SK-N-SH treated with all-trans-retinoic acid at 6 μM for 48 hours (cell line): ENCODE results near the gene VSTM4.

Source experiments
- ATAC-seq: fragments of 200-7000 bp; cut with Tn5 transposase; 3 replicates; pipeline ENCODE4 v1.9.1; 2020; ENCODE audit warnings: mild to moderate bottlenecking, moderate library complexity
- BACH2 ChIP-seq: fragments of 250-450 bp; sonication (Bioruptor Pico); IDR thresholded peaks from 2 replicates; pipeline ENCODE4 v1.9.0; 2021; ENCODE audit warnings: mild to moderate bottlenecking, borderline replicate concordance
- CREB5 ChIP-seq: fragments of 250-450 bp; sonication (Bioruptor Pico); IDR thresholded peaks from 2 replicates; pipeline ENCODE4 v1.5.1; 2020; ENCODE audit warnings: low read depth, mild to moderate bottlenecking, moderate library complexity
- CSDC2 ChIP-seq: fragments of 250-450 bp; sonication (Bioruptor Pico); IDR thresholded peaks from 2 replicates; pipeline ENCODE4 v1.5.0; 2020; ENCODE audit warnings: mild to moderate bottlenecking, moderate library complexity
- CSRNP3 ChIP-seq: fragments of 250-450 bp; sonication (Bioruptor Pico); IDR thresholded peaks from 2 replicates; pipeline ENCODE4 v1.5.1; 2021; ENCODE audit warnings: mild to moderate bottlenecking, moderate library complexity
- ESRRG ChIP-seq: fragments of 250-450 bp; sonication (Bioruptor Pico); IDR thresholded peaks from 2 replicates; pipeline ENCODE4 v1.6.1; 2021; ENCODE audit warnings: mild to moderate bottlenecking
- GLIS3 ChIP-seq: fragments of 250-450 bp; sonication (Bioruptor Pico); IDR thresholded peaks from 2 replicates; pipeline ENCODE4 v1.5.0; 2020; ENCODE audit warnings: mild to moderate bottlenecking, moderate library complexity
- OSR1 ChIP-seq: fragments of 250-450 bp; sonication (Bioruptor Pico); IDR thresholded peaks from 2 replicates; pipeline ENCODE4 v1.8.0; 2022; ENCODE audit warnings: moderate library complexity, mild to moderate bottlenecking, inconsistent platforms
- PATZ1 ChIP-seq: fragments of 250-450 bp; sonication (Bioruptor Pico); IDR thresholded peaks from 2 replicates; pipeline ENCODE4 v1.8.0; 2020; ENCODE audit warnings: mild to moderate bottlenecking, moderate library complexity, borderline replicate concordance
- POU6F1 ChIP-seq: fragments of 250-450 bp; sonication (Bioruptor Pico); IDR thresholded peaks from 2 replicates; pipeline ENCODE4 v1.8.0; 2021; ENCODE audit warnings: low read depth, mild to moderate bottlenecking, moderate library complexity, borderline replicate concordance
- PPARA ChIP-seq: fragments of 250-450 bp; sonication (Bioruptor Pico); IDR thresholded peaks from 2 replicates; pipeline ENCODE4 v1.5.0; 2020; ENCODE audit warnings: mild to moderate bottlenecking, borderline replicate concordance
- SNAI2 ChIP-seq: fragments of 250-450 bp; sonication (Bioruptor Pico); IDR thresholded peaks from 2 replicates; pipeline ENCODE4 v1.5.0; 2020; ENCODE audit warnings: mild to moderate bottlenecking, moderate library complexity
- TCF4 ChIP-seq: fragments of 250-450 bp; sonication (Bioruptor Pico); IDR thresholded peaks from 2 replicates; pipeline ENCODE4 v1.8.0; 2021; ENCODE audit warnings: mild to moderate bottlenecking, moderate library complexity, borderline replicate concordance
- TOX ChIP-seq: fragments of 250-450 bp; sonication (Bioruptor Pico); IDR thresholded peaks from 2 replicates; pipeline ENCODE4 v1.8.0; 2021; ENCODE audit warnings: mild to moderate bottlenecking, moderate library complexity, borderline replicate concordance
- ZFP3 ChIP-seq: fragments of 250-450 bp; sonication (Bioruptor Pico); IDR thresholded peaks from 2 replicates; pipeline ENCODE4 v1.5.0; 2020; ENCODE audit warnings: mild to moderate bottlenecking, moderate library complexity
- ZFP30 ChIP-seq: fragments of 450-650 bp; formaldehyde crosslinking; IDR thresholded peaks from 2 replicates; pipeline ENCODE4 v1.5.0; 2022; ENCODE audit warnings: mild to moderate bottlenecking, moderate library complexity
- ZNF565 ChIP-seq: fragments of 450-650 bp; formaldehyde crosslinking; conservative IDR thresholded peaks from 2 replicates; pipeline ENCODE4 v1.5.0; 2020; ENCODE audit warnings: low read depth, mild to moderate bottlenecking, moderate library complexity
- ZNF70 ChIP-seq: fragments of 450-650 bp; formaldehyde crosslinking; IDR thresholded peaks from 2 replicates; pipeline ENCODE4 v1.5.0; 2020; ENCODE audit warnings: mild to moderate bottlenecking, moderate library complexity
- ZNF8 ChIP-seq: fragments of 450-650 bp; formaldehyde crosslinking; IDR thresholded peaks from 2 replicates; pipeline ENCODE4 v1.5.0; 2020; ENCODE audit warnings: mild to moderate bottlenecking, moderate library complexity

VSTM4 gene

GRCh38 chr10:49076741-49077521, 38.4 kb downstream of the VSTM4 start (continued):
- TF ChIP-seq CSRNP3 (CRISPR knock-in tag) (no peak), PPARA (CRISPR knock-in tag) (no peak), ZNF565 (no peak), ZFP3 (CRISPR knock-in tag) (no peak), ZFP30 (CRISPR knock-in tag) (no peak)

GRCh38 chr10:49076319-49076718, 39.0 kb downstream of the VSTM4 start:
- TF ChIP-seq PPARA (CRISPR knock-in tag) (no peak), PATZ1 (no peak), TCF4 (CRISPR knock-in tag) (no peak), CSDC2 (CRISPR knock-in tag) (no peak), POU6F1 (no peak), ZNF565 (no peak), CREB5 (CRISPR knock-in tag) (no peak), SNAI2 (no peak), ZNF70 (CRISPR knock-in tag) (no peak), ZNF8 (no peak), OSR1 (CRISPR knock-in tag) (no peak), BACH2 (CRISPR knock-in tag) (no peak), TOX (no peak), GLIS3 (no peak)
- ATAC-seq: no peak

GRCh38 chr10:49075743-49076142, 39.6 kb downstream of the VSTM4 start:
- TF ChIP-seq POU6F1 (no peak), ESRRG (CRISPR knock-in tag) (no peak), TCF4 (CRISPR knock-in tag) (no peak), GLIS3 (no peak), CSDC2 (CRISPR knock-in tag) (no peak), PPARA (CRISPR knock-in tag) (no peak), ZNF70 (CRISPR knock-in tag) (no peak)
- no peak for ATAC-seq

- no peak for ATAC-seq
- TF ChIP-seq CSRNP3 (CRISPR knock-in tag) (no peak), CSDC2 (CRISPR knock-in tag) (no peak), OSR1 (CRISPR knock-in tag) (no peak), CREB5 (CRISPR knock-in tag) (no peak), ZNF8 (no peak), ZFP30 (CRISPR knock-in tag) (no peak), TOX (no peak), ESRRG (CRISPR knock-in tag) (no peak)
These were observed 40.3 kb downstream of the VSTM4 start for GRCh38 chr10:49074836-49075682.
